Islet of Langerhans (tissue), 1 donor: ENCODE measurements around the gene S1PR2.
"Not testable (repeated sequence)": the region's sequence is repeated elsewhere in the genome, so short reads cannot be mapped to it uniquely, and the experiment has no call there.

Experiments
- FAIRE-seq: peaks from one replicate; lab custom pipeline; 2011; peaks lifted over from hg19 to GRCh38; lab: Jason Lieb, UNC

The S1PR2 gene

DNA sequence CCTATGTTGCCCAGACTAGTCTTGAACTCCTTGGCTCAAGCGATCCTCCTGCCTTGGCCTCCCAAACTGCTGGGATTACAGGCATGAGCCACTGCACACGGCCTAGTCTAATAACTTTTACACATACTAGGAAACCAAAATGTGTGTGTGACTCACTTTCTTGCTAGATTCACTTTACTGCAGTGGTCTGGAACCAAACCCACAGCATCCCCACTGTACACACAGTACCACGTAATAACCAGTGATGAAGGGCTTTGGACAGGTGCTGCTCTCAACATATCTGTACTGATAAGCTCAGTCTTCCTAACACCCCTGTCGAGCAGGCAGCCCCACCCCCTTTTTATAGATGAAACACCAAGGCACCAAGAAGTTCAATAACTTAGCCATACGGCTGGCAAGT lies 41.5 kb downstream of the S1PR2 start:
- no peak for FAIRE-seq

DNA sequence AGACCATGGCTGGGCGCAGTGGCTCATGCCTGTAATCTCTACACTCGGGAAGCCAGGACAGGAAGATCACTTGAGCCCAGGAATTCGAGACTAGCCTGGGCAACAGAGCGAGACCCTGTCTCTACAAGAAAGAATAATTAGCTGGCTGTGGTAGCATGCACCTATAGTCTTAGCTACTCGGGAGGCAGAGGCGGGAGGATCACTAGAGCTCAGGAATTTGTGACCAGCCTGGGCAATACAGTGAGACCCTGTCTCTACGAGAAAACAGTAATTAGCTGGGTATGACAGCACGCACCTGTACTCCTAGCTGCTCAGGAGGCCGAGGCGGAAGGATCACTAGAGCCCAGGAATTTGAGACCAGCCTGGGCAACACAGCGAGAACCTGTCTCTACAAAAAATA lies 43.8 kb downstream of the S1PR2 start:
- FAIRE-seq, result no peak

DNA sequence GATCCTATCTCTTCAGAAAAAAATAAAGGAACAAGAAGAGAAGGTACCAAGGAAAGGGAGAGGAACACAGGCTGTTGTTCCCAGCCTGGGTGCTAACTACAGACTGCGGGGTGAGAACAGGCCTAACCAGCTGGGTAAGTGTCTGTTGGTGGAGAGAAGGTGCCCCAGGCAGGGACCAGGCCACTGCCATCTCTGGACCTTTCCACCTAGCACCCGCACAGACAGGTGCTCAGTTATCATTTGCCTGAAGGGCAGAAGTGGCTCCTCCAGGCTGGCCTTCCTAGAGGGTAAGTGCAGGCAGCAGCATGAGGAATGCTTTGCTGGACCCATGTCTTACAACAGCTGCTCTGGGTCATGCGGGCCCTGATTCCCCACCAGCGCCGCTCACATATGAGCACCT lies 46.5 kb downstream of the S1PR2 start:
- FAIRE-seq, result no peak

DNA sequence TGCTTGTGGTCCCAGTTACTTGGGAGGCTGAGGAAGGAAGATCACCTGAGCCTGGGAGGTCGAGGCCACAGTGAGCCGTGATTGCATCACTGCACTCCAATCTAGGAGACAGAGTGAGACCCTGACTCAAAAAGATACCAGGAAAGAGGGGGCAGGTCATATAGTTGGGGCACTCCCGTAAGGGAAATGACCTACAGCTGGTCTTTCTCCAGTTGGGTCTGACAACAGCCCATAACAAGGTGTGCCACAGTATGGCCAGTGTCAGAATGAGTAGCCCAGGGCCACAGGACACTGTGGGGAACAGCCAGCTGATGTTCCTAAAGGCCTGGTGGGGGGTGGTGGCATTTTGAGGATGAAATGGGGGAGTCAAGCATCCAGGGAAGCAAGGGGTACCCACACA lies 47.2 kb downstream of the S1PR2 start:
- FAIRE-seq, result no peak

DNA sequence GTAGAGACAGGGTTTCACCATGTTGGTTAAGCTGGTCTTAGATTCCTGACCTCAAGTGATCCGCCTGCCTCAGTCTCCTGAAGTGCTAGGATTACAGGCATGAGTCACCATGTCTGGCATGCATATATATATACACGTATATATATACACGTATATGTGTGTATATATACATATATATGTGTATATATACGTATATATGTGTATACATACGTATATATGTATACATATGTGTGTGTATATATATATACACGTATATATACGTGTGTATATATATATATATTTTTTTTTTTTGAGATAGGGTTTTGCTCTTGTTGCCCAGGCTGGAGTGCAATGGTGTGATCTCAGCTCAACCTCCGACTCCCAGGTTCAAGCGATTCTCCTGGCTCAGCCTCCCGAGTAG lies 48.3 kb downstream of the S1PR2 start:
- FAIRE-seq, result no peak

DNA sequence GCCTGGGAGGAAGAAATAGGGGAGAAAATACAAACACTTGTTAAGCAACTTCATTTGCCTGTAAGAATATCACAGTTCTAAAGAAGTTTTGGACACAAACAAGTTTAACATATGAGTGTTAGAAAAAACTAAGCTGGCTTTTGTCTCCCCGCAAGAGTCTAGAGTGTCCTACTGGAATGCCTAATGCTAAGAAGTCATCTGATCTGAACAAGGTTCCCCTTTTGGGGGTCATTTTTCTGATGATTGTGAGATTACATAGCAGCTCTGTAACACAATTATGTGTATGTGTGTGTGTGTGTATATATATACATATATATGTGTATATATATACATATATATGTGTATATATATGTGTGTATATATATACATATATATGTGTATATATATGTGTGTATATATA lies 49.1 kb downstream of the S1PR2 start:
- FAIRE-seq, result no peak

DNA sequence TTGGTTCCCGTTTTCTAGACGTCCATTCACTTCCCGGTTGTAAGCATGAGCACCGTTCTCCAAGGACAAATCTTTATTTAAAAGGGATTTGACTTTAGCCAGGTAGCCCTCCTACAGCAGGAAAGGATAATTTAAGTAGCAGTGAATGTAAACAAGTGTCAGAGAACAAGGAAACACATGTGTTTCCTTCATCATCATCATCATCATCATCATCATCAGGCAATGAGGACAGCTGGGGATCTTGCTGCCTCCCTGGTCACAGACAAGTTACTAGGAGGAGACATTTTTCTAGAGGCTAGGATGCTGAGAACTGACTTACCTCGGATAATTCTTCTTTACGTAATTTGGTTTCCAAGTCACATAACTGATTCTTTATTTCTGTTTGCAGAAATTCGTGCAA lies 50.7 kb downstream of the S1PR2 start:
- no peak for FAIRE-seq

DNA sequence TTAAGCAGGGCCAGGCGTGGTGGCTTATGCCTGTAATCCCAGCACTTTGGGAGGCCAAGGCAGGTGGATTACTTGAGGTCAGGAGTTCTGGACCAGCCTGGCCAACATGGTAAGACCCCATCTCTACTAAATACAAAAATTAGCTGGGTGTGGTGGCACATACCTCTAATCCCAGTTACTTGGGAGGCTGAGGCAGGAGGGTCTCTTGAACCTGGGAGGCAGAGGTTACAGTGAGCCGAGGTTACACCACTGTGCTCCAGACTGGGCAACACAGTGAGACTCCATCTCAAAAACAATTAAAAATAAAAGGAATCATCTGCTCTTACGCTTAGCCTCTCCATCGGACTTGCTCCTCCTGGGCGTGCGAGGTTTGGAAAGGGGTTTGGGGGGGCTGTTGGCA lies 51.1 kb downstream of the S1PR2 start:
- FAIRE-seq, result not testable (repeated sequence)

DNA sequence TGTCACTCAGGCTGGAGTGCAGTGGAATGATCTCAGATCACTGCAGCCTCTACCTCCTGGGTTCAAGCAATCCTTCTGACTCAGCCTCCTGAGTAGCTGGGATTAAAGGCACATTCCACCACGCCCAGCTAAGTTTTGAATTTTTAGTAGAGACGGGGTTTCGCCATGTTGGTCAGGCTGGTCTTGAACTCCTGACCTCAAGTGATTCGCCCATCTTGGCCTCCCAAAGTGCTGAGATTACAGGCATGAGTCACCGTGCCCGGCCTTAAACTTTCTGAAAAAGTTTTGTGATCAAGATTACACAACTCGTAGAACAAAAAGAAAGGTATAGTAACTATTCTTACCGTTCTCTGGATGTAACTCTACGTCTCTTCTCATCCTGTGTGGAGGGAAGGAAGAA lies 57.6 kb downstream of the S1PR2 start:
- FAIRE-seq, result no peak
